ENCODE data around the gene PTPRE. TPM values are rescaled to one million over a fixed set of nuclear protein-coding genes. Genes with fewer than 3 reads are reported as not detected.

PTPRE gene
- total RNA-seq, 1 experiment from 2014 or later = 11.6 TPM

DNA sequence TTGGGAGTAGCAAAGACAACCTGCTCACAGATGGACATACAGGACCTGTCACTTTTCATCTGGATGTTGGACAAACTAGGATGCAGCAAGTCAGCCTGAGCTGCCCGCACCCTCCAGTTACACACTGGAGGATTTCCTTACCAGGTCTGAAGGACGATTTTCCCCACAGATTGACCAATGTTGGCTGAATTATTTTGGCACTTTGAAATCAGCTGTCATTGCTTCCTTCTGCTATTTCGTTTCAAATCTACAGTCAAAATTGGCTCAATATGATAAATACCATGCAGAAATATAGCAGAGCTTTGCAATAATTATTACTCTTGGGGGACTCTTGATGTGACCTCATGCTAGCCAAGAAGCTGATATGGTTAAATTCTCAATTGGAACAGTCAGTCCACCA is 16.7 kb upstream of the PTPRE start:
- ChIA-PET CTCF (no interaction called here), POLR2A (ENCODE audit: low non-redundant PET) (no interaction called here)
- no peak for TF ChIP-seq EZH2 (IDR thresholded peaks at IDR 0.05; ENCODE audit: borderline replicate concordance, low read depth, low read length, poor library complexity, severe bottlenecking)
- TF ChIP-seq CTCF (conservative IDR thresholded peaks at IDR 0.05; ENCODE audit: low read depth, low read length) = no peak

DNA sequence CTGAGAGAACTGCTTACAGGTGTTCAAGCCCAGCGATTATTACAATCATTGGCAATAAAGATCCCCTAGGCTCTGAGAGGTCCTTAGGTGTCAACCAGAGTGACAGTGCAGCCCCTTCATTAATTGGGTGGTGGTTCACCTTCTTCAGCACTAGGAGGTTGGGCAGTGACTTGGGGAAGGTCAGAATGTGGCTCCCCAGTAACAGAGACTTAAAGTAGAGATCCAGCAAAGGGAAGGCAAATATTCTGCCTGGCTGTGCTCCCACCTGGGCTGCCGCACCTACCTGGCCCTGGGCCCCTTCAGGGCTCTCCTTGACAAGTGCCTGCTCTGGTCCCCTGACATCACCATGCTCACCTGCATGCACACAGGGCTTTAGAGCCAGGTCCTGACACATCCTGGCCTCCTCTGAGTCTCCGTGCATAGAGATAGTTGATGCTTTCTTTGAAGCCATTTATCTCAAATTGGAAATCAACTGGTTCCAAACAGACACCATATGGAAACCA is 16.0 kb upstream of the PTPRE start:
- no peak for DNase-seq (ENCODE audit: low spot score)
- no peak overlapping the region for H3K4me3 ChIP-seq (ENCODE audit: low read depth, low read length, poor library complexity, severe bottlenecking)
- H3K36me3 ChIP-seq (ENCODE audit: insufficient read depth, low read length, poor library complexity, severe bottlenecking) = no peaks in the 10 kb centered on the region
- TF ChIP-seq EZH2 (IDR thresholded peaks at IDR 0.05; ENCODE audit: borderline replicate concordance, low read depth, low read length, poor library complexity, severe bottlenecking) = no peak
- no peak overlapping the region for H3K27ac ChIP-seq (ENCODE audit: low read depth, low read length, poor library complexity, severe bottlenecking)
- H3K4me1 ChIP-seq (ENCODE audit: insufficient read depth, low read length, poor library complexity, severe bottlenecking) = no peaks in the 10 kb centered on the region
- ChIA-PET POLR2A (ENCODE audit: low non-redundant PET) (no interaction called here), CTCF (no interaction called here)
- no TSS peak for BruUV-seq (replicated peaks)
- intact Hi-C loops (cut with micrococcal nuclease; ENCODE audit: unreplicated experiment) = no loop called here
- no peaks in the 10 kb centered on the region for H3K9me3 ChIP-seq (ENCODE audit: low read depth, low read length, poor library complexity, severe bottlenecking)
- peaks cover 6% of the 10 kb centered on the region for H3K27me3 ChIP-seq (replicated peaks; ENCODE audit: insufficient read depth, low read depth, low read length, poor library complexity)

More for the DNA sequence above, 16.7 kb upstream of the PTPRE start:
- Histone ChIP-seq H3K27me3 (replicated peaks; ENCODE audit: insufficient read depth, low read depth, low read length, poor library complexity) (peaks cover 6% of the 10 kb centered on the region), H3K36me3 (ENCODE audit: insufficient read depth, low read length, poor library complexity, severe bottlenecking) (no peaks in the 10 kb centered on the region), H3K27ac (ENCODE audit: low read depth, low read length, poor library complexity, severe bottlenecking) (no peak overlapping the region), H3K4me1 (ENCODE audit: insufficient read depth, low read length, poor library complexity, severe bottlenecking) (no peaks in the 10 kb centered on the region), H3K4me3 (ENCODE audit: low read depth, low read length, poor library complexity, severe bottlenecking) (no peak overlapping the region), H3K9me3 (ENCODE audit: low read depth, low read length, poor library complexity, severe bottlenecking) (no peaks in the 10 kb centered on the region)
- intact Hi-C loops (cut with micrococcal nuclease; ENCODE audit: unreplicated experiment) = no loop called here
- no peak for DNase-seq (ENCODE audit: low spot score)
- BruUV-seq (replicated peaks) = no TSS peak

DNA sequence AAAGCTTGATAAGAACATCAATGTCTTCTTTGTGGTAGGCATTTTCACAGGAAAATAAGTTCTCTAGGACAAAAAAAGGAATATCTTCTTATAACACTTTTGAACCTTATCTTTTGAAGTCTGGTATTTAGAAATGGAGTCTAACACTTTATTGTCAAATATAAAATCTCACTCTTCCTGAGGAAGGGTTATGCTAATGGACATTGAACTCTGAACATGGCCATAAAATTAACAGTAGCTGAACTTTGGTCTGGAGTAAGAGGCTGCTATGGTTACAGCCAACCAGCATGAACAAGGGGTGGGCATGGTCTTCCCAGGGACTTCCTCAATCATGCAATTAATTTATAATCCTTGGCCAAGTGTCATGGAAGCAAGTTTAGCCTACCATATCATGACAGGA is 14.2 kb upstream of the PTPRE start, which contains the start of gene CLRN3:
TSS of gene CLRN3 (minus strand) at position 199 of the 400 bp plus-strand sequence. CDS start at position 42, 157 bp downstream.
- Histone ChIP-seq H3K27me3 (replicated peaks; ENCODE audit: insufficient read depth, low read depth, low read length, poor library complexity) (peaks cover 6% of the 10 kb centered on the region), H3K27ac (ENCODE audit: low read depth, low read length, poor library complexity, severe bottlenecking) (no peak within 1 kb of the TSS), H3K36me3 (ENCODE audit: insufficient read depth, low read length, poor library complexity, severe bottlenecking) (no peaks in the 10 kb centered on the region), H3K9me3 (ENCODE audit: low read depth, low read length, poor library complexity, severe bottlenecking) (peaks cover 3% of the 10 kb centered on the region), H3K4me1 (ENCODE audit: insufficient read depth, low read length, poor library complexity, severe bottlenecking) (no peaks in the 10 kb centered on the region), H3K4me3 (ENCODE audit: low read depth, low read length, poor library complexity, severe bottlenecking) (no peak within 1 kb of the TSS)
- TF ChIP-seq EZH2 (IDR thresholded peaks at IDR 0.05; ENCODE audit: borderline replicate concordance, low read depth, low read length, poor library complexity, severe bottlenecking) (no peak), CTCF (conservative IDR thresholded peaks at IDR 0.05; ENCODE audit: low read depth, low read length) (no peak)
- DNase-seq (ENCODE audit: low spot score) = no peak
- CTCF ChIA-PET = no interaction called here
- BruUV-seq (replicated peaks) = no TSS peak
- POLR2A ChIA-PET (ENCODE audit: low non-redundant PET) = no interaction called here
- intact Hi-C loops (cut with micrococcal nuclease; ENCODE audit: unreplicated experiment) = no loop called here

DNA sequence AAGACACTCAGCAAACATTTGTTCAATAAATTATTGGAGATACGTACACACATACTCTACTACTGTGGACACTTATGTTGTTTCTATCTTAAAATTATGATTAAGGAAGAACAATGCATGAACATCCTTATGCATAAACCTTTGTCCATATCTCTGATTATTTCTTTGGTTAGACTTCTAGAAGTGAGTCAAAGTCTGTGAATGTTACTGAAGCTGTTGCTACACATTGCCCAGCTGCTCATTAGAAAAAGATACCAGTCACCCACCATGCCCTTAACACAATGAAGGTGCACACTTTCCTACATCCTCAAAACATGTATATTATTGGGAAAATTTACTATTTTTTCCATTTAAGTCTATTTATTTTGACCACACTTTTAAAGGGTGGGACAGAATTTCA is 12.8 kb upstream of the PTPRE start:
- POLR2A ChIA-PET (ENCODE audit: low non-redundant PET) = no interaction called here

More for the DNA sequence above, 12.8 kb upstream of the PTPRE start:
- Histone ChIP-seq H3K27ac (ENCODE audit: low read depth, low read length, poor library complexity, severe bottlenecking) (no peak overlapping the region), H3K9me3 (ENCODE audit: low read depth, low read length, poor library complexity, severe bottlenecking) (peaks cover 3% of the 10 kb centered on the region), H3K4me3 (ENCODE audit: low read depth, low read length, poor library complexity, severe bottlenecking) (no peak overlapping the region), H3K27me3 (replicated peaks; ENCODE audit: insufficient read depth, low read depth, low read length, poor library complexity) (peaks cover 10% of the 10 kb centered on the region), H3K4me1 (ENCODE audit: insufficient read depth, low read length, poor library complexity, severe bottlenecking) (no peaks in the 10 kb centered on the region), H3K36me3 (ENCODE audit: insufficient read depth, low read length, poor library complexity, severe bottlenecking) (no peaks in the 10 kb centered on the region)
- TF ChIP-seq CTCF (conservative IDR thresholded peaks at IDR 0.05; ENCODE audit: low read depth, low read length) = no peak
- DNase-seq (ENCODE audit: low spot score) = no peak
- CTCF ChIA-PET = no interaction called here
- no TSS peak for BruUV-seq (replicated peaks)
- intact Hi-C loops (cut with micrococcal nuclease; ENCODE audit: unreplicated experiment) = no loop called here

Data from A673 (cell line).